K562 (cell line): ENCODE measurements around the gene AHCYL2. TPM values are rescaled to one million over a fixed set of nuclear protein-coding genes. Genes with fewer than 3 reads are reported as not detected.

Experiments used
- CXXC5 ChIP-seq: fragments of 250-450 bp; sonication (Bioruptor Pico); IDR thresholded peaks from 2 replicates; pipeline ENCODE4 v1.8.0; 2022; ENCODE audit warnings: inconsistent platforms, mild to moderate bottlenecking, moderate library complexity
- GATA2 ChIP-seq: sonication (generic); formaldehyde crosslinking; IDR thresholded peaks from 2 replicates; pipeline ENCODE4 v1.4.0; 2020; ENCODE audit warnings: mild to moderate bottlenecking, missing genetic modification reagents
- MCM2 ChIP-seq: fragments of 450-650 bp; IDR thresholded peaks from 2 replicates; pipeline ENCODE4 v1.6.1; 2017; ENCODE audit warnings: low read depth, mild to moderate bottlenecking
- NFIX ChIP-seq: fragments of 250-450 bp; sonication (Bioruptor Pico); IDR thresholded peaks from 2 replicates; pipeline ENCODE4 v1.4.0; 2020; ENCODE audit warnings: low read depth, mild to moderate bottlenecking, moderate library complexity
- PHB2 ChIP-seq: fragments of 450-650 bp; IDR thresholded peaks from 2 replicates; pipeline ENCODE4 v1.6.1; 2017; ENCODE audit warnings: low read depth
- PHF20 ChIP-seq: fragments of 450-650 bp; IDR thresholded peaks from 2 replicates; pipeline ENCODE4 v1.6.1; 2018; ENCODE audit not compliant: partially characterized antibody
- RB1 ChIP-seq: fragments of 450-650 bp; IDR thresholded peaks from 2 replicates; pipeline ENCODE4 v1.6.1; 2017; ENCODE audit warnings: low read depth, mild to moderate bottlenecking
- RBM39 ChIP-seq: fragments of 200-400 bp; formaldehyde crosslinking; optimal IDR thresholded peaks from 2 replicates; pipeline ENCODE3; 2018; ENCODE audit warnings: low read depth, low read length
- SETDB1 ChIP-seq: IDR thresholded peaks from one replicate; pipeline ENCODE4 v1.6.1; 2012; ENCODE audit warnings: low read length, control low read depth, inconsistent platforms
- SP2 ChIP-seq: IDR thresholded peaks from 2 replicates; pipeline ENCODE4 v1.6.1; 2011; ENCODE audit warnings: mild to moderate bottlenecking, low read depth, low read length, moderate library complexity; ENCODE audit not compliant: poor library complexity, severe bottlenecking; ENCODE audit errors: extremely low read depth
- STAT5B ChIP-seq: fragments of 250-450 bp; sonication (Bioruptor Pico); IDR thresholded peaks from 2 replicates; pipeline ENCODE4 v1.8.0; 2021; ENCODE audit warnings: mild to moderate bottlenecking, inconsistent platforms
- ZNF184 ChIP-seq: sonication (generic); formaldehyde crosslinking; IDR thresholded peaks from 2 replicates; pipeline ENCODE4 v1.5.0; 2020; ENCODE audit warnings: missing genetic modification reagents
- ZNF644 ChIP-seq: fragments of 200-800 bp; sonication (Bioruptor generic); IDR thresholded peaks from 2 replicates; pipeline ENCODE4 v1.6.1; 2016; ENCODE audit warnings: low read depth, missing genetic modification characterization, missing compliant biosample characterization
- polyA plus RNA-seq, 8 experiments: library from polyadenylated mRNA; depleted of rRNA in 4 of 8; stranded (reverse) in 5 of 8; unstranded in 3 of 8; fragments of >200 nt; fragmentation: Nextera tagmentation in 2 of 8; fragmentation: Illumina TruSeq in 1 of 8; extraction: Ambion mirVana in 2 of 8; extraction: Trizol in 1 of 8; gene quantifications; 2 replicates each; pipeline versions ENCODE4 v1.2.1 to v1.2.3, GENCODE V29; 2011 to 2014; ENCODE audit warnings: inconsistent platforms in 1 of 8, missing spikeins in 1 of 8
- total RNA-seq, 7 experiments: library from RNA; depleted of rRNA in 6 of 7; stranded (reverse); fragments of >200 nt in 6 of 7; fragmentation: Illumina TruSeq in 2 of 7; extraction: Trizol in 2 of 7; gene quantifications; 2 replicates each; pipeline versions ENCODE4 v1.2.1 to v1.2.3, GENCODE V29; 2011 to 2021; ENCODE audit warnings: low replicate concordance in 1 of 7
- TF ChIP-seq, protein P1 (sequence below): fragments of 250-450 bp; sonication (Bioruptor Pico); IDR thresholded peaks from 2 replicates; pipeline ENCODE4 v1.8.0; 2021; ENCODE audit warnings: mild to moderate bottlenecking, moderate library complexity
- TF ChIP-seq, protein P2 (sequence below), 2 experiments: fragments of 450-650 bp; IDR thresholded peaks; 2 replicates each; pipeline ENCODE4 v1.6.1; 2016; ENCODE audit warnings: mild to moderate bottlenecking in 2 of 2, borderline replicate concordance in 1 of 2, low read depth in 1 of 2, moderate library complexity in 1 of 2
- TF ChIP-seq, protein P3 (sequence below): sonication (generic); formaldehyde crosslinking; IDR thresholded peaks from 2 replicates; pipeline ENCODE4 v1.8.0; 2022; ENCODE audit warnings: mild to moderate bottlenecking, missing genetic modification reagents

Gene AHCYL2
- total and polyA plus RNA-seq, 9 of the 15 experiments (the other 6 are each of a cell fraction or from before 2014, with no cell fraction given) = 0.93 to 10.5 (median 5.2) TPM

- no peak for TF ChIP-seq PHB2
- TF ChIP-seq NFIX (CRISPR knock-in tag) = peak; percentile 49; the same call in 1 of the 2 replicates
- TF ChIP-seq ZNF184 (CRISPR knock-in tag) = no peak
- TF ChIP-seq GATA2 (CRISPR knock-in tag) = peak; percentile 95
- TF ChIP-seq CXXC5 (CRISPR knock-in tag) = no peak
- TF ChIP-seq, protein P1, sequence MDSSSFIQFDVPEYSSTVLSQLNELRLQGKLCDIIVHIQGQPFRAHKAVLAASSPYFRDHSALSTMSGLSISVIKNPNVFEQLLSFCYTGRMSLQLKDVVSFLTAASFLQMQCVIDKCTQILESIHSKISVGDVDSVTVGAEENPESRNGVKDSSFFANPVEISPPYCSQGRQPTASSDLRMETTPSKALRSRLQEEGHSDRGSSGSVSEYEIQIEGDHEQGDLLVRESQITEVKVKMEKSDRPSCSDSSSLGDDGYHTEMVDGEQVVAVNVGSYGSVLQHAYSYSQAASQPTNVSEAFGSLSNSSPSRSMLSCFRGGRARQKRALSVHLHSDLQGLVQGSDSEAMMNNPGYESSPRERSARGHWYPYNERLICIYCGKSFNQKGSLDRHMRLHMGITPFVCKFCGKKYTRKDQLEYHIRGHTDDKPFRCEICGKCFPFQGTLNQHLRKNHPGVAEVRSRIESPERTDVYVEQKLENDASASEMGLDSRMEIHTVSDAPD = no peak
- TF ChIP-seq, protein P2, sequence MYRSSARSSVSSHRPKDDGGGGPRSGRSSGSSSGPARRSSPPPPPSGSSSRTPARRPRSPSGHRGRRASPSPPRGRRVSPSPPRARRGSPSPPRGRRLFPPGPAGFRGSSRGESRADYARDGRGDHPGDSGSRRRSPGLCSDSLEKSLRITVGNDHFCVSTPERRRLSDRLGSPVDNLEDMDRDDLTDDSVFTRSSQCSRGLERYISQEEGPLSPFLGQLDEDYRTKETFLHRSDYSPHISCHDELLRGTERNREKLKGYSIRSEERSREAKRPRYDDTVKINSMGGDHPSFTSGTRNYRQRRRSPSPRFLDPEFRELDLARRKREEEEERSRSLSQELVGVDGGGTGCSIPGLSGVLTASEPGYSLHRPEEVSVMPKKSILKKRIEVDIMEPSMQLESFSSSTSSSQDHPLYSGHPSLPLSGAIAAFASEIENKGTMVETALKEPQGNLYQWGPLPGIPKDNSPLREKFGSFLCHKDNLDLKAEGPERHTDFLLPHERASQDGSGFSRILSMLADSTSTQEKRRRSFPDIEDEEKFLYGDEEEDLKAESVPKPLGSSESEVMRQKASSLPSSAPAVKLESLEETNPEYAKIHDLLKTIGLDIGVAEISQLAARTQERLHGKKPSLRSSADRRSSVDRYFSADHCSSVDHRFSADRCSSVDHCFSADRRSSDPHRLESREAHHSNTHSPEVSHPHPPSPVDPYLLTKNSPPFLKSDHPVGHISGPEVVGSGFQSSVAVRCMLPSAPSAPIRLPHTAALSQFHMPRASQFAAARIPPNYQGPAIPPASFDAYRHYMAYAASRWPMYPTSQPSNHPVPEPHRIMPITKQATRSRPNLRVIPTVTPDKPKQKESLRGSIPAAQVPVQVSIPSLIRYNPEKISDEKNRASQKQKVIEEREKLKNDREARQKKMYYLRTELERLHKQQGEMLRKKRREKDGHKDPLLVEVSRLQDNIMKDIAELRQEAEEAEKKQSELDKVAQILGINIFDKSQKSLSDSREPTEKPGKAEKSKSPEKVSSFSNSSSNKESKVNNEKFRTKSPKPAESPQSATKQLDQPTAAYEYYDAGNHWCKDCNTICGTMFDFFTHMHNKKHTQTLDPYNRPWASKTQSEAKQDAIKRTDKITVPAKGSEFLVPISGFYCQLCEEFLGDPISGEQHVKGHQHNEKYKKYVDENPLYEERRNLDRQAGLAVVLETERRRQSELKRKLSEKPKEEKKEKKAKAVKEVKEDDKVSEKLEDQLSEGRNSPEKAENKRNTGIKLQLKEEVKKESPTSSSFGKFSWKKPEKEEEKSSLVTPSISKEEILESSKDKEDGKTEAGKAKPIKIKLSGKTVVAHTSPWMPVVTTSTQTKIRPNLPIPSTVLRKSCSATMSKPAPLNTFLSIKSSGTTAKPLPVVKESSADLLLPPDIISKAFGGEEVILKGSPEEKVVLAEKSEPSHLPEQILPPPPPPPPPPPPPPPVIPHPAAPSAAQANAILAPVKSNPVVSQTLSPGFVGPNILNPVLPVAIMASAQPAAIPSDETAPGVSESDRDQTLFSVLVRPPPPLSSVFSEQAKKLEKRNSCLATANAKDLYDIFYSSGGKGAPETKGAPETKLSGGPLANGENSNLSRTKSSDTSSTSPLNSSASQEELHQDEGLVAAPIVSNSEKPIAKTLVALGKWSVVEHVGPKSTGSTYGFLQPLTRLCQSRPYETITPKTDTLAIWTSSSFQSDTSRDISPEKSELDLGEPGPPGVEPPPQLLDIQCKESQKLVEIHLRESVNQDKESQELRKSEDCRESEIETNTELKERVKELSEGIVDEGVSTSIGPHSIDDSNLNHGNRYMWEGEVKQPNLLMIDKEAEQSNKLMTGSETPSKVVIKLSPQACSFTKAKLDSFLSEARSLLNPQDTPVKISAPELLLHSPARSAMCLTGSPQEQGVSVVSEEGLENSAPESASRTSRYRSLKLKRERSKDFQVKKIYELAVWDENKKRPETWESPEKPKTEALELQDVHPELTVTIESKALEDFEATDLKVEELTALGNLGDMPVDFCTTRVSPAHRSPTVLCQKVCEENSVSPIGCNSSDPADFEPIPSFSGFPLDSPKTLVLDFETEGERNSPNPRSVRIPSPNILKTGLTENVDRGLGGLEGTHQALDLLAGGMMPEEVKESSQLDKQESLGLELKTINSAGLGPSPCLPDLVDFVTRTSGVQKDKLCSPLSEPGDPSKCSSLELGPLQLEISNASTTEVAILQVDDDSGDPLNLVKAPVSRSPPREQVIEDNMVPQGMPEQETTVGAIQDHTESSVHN (IDR thresholded peaks at IDR 0.05; ENCODE audit: borderline replicate concordance in 1 of 2, low read depth in 1 of 2) = no peak; a peak in 1 of 4 replicates
- TF ChIP-seq ZNF644 (tag) = no peak
- TF ChIP-seq SP2 = no peak
- no peak for TF ChIP-seq RB1
- TF ChIP-seq, protein P3, sequence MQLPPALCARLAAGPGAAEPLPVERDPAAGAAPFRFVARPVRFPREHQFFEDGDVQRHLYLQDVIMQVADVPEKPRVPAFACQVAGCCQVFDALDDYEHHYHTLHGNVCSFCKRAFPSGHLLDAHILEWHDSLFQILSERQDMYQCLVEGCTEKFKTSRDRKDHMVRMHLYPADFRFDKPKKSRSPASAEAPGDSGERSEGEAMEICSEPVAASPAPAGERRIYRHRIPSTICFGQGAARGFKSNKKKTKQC (CRISPR knock-in tag) = no peak
- TF ChIP-seq SETDB1 = no peak
- no peak for TF ChIP-seq STAT5B (CRISPR knock-in tag)
- no peak for TF ChIP-seq PHF20
- no peak for TF ChIP-seq MCM2
- TF ChIP-seq RBM39 = no peak
These were observed 199.0 kb downstream of the AHCYL2 start (continued) for GRCh38 chr7:129423700-129424410.
